SK-N-SH treated with all-trans-retinoic acid at 6 μM for 48 hours (cell line): ENCODE data around the gene CHM.
A peak's percentile ranks its signal among the peaks of the same experiment; 100 is the strongest.

Source experiments
- ATAC-seq: fragments of 200-7000 bp; cut with Tn5 transposase; 3 replicates; pipeline ENCODE4 v1.9.1; 2020; ENCODE audit warnings: mild to moderate bottlenecking, moderate library complexity
- ESRRG ChIP-seq: fragments of 250-450 bp; sonication (Bioruptor Pico); IDR thresholded peaks from 2 replicates; pipeline ENCODE4 v1.6.1; 2021; ENCODE audit warnings: mild to moderate bottlenecking
- GLIS3 ChIP-seq: fragments of 250-450 bp; sonication (Bioruptor Pico); IDR thresholded peaks from 2 replicates; pipeline ENCODE4 v1.5.0; 2020; ENCODE audit warnings: mild to moderate bottlenecking, moderate library complexity
- ISL1 ChIP-seq: fragments of 250-450 bp; sonication (Bioruptor Pico); IDR thresholded peaks from 2 replicates; pipeline ENCODE4 v2.1.2; 2022; ENCODE audit warnings: mild to moderate bottlenecking, moderate library complexity
- PPARA ChIP-seq: fragments of 250-450 bp; sonication (Bioruptor Pico); IDR thresholded peaks from 2 replicates; pipeline ENCODE4 v1.5.0; 2020; ENCODE audit warnings: mild to moderate bottlenecking, borderline replicate concordance
- RARB ChIP-seq: fragments of 250-450 bp; sonication (Bioruptor Pico); IDR thresholded peaks from 2 replicates; pipeline ENCODE4 v1.8.0; 2021; ENCODE audit warnings: mild to moderate bottlenecking, moderate library complexity
- SNAI2 ChIP-seq: fragments of 250-450 bp; sonication (Bioruptor Pico); IDR thresholded peaks from 2 replicates; pipeline ENCODE4 v1.5.0; 2020; ENCODE audit warnings: mild to moderate bottlenecking, moderate library complexity
- TOX ChIP-seq: fragments of 250-450 bp; sonication (Bioruptor Pico); IDR thresholded peaks from 2 replicates; pipeline ENCODE4 v1.8.0; 2021; ENCODE audit warnings: mild to moderate bottlenecking, moderate library complexity, borderline replicate concordance
- ZC3H10 ChIP-seq: fragments of 250-450 bp; sonication (Bioruptor Pico); IDR thresholded peaks from 2 replicates; pipeline ENCODE4 v1.5.1; 2021; ENCODE audit warnings: mild to moderate bottlenecking, moderate library complexity
- ZFP3 ChIP-seq: fragments of 250-450 bp; sonication (Bioruptor Pico); IDR thresholded peaks from 2 replicates; pipeline ENCODE4 v1.5.0; 2020; ENCODE audit warnings: mild to moderate bottlenecking, moderate library complexity
- ZFP30 ChIP-seq: fragments of 450-650 bp; formaldehyde crosslinking; IDR thresholded peaks from 2 replicates; pipeline ENCODE4 v1.5.0; 2022; ENCODE audit warnings: mild to moderate bottlenecking, moderate library complexity
- ZNF565 ChIP-seq: fragments of 450-650 bp; formaldehyde crosslinking; conservative IDR thresholded peaks from 2 replicates; pipeline ENCODE4 v1.5.0; 2020; ENCODE audit warnings: low read depth, mild to moderate bottlenecking, moderate library complexity
- ZNF70 ChIP-seq: fragments of 450-650 bp; formaldehyde crosslinking; IDR thresholded peaks from 2 replicates; pipeline ENCODE4 v1.5.0; 2020; ENCODE audit warnings: mild to moderate bottlenecking, moderate library complexity
- ZNF8 ChIP-seq: fragments of 450-650 bp; formaldehyde crosslinking; IDR thresholded peaks from 2 replicates; pipeline ENCODE4 v1.5.0; 2020; ENCODE audit warnings: mild to moderate bottlenecking, moderate library complexity
- TF ChIP-seq, protein P1 (sequence below): fragments of 250-450 bp; sonication (Bioruptor Pico); IDR thresholded peaks from 2 replicates; pipeline ENCODE4 v1.5.1; 2020; ENCODE audit warnings: low read depth, mild to moderate bottlenecking, moderate library complexity
- TF ChIP-seq, protein P2 (sequence below): fragments of 250-450 bp; sonication (Bioruptor Pico); IDR thresholded peaks from 2 replicates; pipeline ENCODE4 v1.8.0; 2020; ENCODE audit warnings: mild to moderate bottlenecking, moderate library complexity, borderline replicate concordance
- TF ChIP-seq, protein P3 (sequence below): fragments of 250-450 bp; sonication (Bioruptor Pico); IDR thresholded peaks from 2 replicates; pipeline ENCODE4 v1.5.1; 2021; ENCODE audit warnings: mild to moderate bottlenecking, moderate library complexity

Gene CHM

DNA sequence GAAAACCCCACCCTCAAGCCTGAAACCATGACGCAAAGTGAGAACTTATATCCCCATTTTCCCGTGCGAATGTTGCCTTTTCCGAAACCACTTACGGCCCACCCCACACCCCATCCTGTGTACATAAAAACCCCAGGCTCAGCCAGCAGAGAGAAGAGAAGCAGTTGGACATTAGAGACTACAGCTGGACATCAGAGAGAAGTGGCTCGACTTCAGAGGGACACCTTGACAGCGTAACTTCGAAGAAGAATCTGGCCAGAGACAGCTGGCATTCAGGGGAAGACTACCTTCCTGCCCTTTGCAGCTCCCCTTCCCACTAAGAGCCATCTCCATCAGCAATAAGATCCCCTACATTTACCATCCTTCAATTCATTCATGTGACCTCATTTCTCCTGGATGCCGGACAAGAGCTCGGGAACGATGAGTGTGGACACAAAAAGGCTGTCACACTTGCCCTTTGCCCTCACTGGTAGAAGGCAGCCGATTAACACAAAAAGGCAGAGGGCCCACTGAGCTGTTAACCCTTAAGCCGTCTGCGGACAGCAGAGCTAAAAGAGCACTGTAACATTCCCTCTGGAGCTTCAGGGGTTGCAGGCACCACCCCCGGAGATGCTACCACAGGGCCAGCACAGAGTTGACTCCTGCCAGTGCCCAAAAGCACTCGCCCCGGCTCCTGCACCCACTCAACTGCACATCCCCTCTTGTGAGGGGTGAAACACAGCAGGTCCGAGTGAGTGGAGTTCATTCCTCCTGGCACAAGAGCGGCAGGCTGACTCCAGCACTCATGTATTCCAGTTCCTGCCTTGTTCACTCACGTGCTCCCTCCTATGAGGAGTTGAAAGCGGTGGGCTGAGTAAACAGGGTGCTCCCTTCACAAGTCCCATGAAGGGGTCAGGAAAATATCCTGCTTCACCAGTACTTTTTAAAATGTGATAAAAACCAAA lies 7.5 kb downstream of the CHM start:
- TF ChIP-seq ZNF8 (CRISPR knock-in tag) (no peak), ZC3H10 (no peak), ZFP3 (CRISPR knock-in tag) (no peak), ISL1 (CRISPR knock-in tag) (no peak), GLIS3 (CRISPR knock-in tag) (no peak), ESRRG (CRISPR knock-in tag) (no peak), ZFP30 (CRISPR knock-in tag) (no peak), ZNF565 (CRISPR knock-in tag) (no peak), PPARA (CRISPR knock-in tag) (no peak)
- TF ChIP-seq, protein P1, sequence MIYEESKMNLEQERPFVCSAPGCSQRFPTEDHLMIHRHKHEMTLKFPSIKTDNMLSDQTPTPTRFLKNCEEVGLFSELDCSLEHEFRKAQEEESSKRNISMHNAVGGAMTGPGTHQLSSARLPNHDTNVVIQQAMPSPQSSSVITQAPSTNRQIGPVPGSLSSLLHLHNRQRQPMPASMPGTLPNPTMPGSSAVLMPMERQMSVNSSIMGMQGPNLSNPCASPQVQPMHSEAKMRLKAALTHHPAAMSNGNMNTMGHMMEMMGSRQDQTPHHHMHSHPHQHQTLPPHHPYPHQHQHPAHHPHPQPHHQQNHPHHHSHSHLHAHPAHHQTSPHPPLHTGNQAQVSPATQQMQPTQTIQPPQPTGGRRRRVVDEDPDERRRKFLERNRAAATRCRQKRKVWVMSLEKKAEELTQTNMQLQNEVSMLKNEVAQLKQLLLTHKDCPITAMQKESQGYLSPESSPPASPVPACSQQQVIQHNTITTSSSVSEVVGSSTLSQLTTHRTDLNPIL (CRISPR knock-in tag): no peak
- TF ChIP-seq, all 23 proteins: peak for 0
- ATAC-seq: no peak

DNA sequence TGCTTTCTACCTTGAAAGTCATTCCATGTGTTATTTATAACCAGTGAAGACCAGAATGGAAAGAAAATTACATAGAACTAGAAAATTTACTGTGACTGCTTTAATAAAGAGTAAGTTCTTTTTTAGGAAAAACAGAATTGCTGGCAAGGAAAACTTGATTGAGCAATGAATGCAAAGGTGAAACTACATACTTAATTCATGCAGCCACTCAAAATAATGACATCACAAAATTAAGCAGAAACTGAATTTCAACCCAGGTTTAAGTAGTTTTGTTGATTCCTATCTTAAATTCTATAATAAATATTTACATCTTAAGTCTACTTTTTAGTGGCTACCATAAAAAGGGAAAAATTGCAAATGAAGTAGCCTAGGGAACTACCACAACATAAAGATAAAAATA lies 14.0 kb downstream of the CHM start:
- ATAC-seq: no peak
- no peak for TF ChIP-seq RARB (CRISPR knock-in tag)
- TF ChIP-seq ZC3H10: no peak
- no peak for TF ChIP-seq ESRRG (CRISPR knock-in tag)
- TF ChIP-seq, protein P2, sequence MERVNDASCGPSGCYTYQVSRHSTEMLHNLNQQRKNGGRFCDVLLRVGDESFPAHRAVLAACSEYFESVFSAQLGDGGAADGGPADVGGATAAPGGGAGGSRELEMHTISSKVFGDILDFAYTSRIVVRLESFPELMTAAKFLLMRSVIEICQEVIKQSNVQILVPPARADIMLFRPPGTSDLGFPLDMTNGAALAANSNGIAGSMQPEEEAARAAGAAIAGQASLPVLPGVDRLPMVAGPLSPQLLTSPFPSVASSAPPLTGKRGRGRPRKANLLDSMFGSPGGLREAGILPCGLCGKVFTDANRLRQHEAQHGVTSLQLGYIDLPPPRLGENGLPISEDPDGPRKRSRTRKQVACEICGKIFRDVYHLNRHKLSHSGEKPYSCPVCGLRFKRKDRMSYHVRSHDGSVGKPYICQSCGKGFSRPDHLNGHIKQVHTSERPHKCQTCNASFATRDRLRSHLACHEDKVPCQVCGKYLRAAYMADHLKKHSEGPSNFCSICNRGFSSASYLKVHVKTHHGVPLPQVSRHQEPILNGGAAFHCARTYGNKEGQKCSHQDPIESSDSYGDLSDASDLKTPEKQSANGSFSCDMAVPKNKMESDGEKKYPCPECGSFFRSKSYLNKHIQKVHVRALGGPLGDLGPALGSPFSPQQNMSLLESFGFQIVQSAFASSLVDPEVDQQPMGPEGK (CRISPR knock-in tag): no peak
- TF ChIP-seq, protein P3, sequence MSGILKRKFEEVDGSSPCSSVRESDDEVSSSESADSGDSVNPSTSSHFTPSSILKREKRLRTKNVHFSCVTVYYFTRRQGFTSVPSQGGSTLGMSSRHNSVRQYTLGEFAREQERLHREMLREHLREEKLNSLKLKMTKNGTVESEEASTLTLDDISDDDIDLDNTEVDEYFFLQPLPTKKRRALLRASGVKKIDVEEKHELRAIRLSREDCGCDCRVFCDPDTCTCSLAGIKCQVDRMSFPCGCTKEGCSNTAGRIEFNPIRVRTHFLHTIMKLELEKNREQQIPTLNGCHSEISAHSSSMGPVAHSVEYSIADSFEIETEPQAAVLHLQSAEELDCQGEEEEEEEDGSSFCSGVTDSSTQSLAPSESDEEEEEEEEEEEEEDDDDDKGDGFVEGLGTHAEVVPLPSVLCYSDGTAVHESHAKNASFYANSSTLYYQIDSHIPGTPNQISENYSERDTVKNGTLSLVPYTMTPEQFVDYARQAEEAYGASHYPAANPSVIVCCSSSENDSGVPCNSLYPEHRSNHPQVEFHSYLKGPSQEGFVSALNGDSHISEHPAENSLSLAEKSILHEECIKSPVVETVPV: no peak

DNA sequence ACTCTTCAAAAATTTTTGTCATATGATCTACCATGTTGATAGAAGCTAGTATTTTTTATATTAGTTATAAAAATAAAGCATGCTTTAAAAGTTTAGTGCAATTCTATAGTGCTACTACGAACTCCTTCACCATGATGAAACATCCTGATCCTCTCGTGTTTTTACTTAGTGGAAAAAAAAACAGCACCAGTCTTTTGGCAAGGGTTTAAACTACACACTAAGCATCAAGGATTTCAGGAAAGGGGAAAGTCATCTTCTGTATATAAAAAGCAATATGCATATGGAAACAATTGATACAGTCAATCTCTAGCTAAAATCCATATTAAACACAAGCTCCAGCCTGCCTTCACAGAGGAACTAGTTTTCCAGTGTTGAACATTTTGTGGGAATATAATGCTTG lies 18.7 kb downstream of the CHM start:
- no peak for ATAC-seq
- TF ChIP-seq, protein P2 (CRISPR knock-in tag): no peak
- TF ChIP-seq ZFP30 (CRISPR knock-in tag): no peak
- no peak for TF ChIP-seq ESRRG (CRISPR knock-in tag)
- TF ChIP-seq, all 23 proteins: peak for 0

DNA sequence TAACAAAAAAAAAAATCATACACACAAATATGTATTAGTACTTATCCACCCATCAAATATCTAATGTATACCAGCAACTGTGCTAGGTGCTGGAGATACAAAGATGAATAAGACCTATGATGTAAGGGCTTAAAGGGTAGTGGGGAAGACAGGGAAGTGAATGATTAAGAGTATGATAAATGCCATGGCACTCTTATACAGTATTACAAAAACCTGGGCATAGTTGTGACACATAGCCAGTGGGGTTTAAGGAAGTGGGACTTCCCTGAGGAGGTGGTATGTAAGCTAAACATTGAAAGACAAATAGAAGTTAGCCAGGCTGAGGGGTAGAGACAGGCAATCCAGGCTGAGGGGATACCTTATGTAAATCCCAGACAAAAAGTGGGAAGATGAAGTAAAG lies 23.5 kb downstream of the CHM start:
- TF ChIP-seq GLIS3 (CRISPR knock-in tag) (no peak), TOX (no peak)
- no peak for ATAC-seq

DNA sequence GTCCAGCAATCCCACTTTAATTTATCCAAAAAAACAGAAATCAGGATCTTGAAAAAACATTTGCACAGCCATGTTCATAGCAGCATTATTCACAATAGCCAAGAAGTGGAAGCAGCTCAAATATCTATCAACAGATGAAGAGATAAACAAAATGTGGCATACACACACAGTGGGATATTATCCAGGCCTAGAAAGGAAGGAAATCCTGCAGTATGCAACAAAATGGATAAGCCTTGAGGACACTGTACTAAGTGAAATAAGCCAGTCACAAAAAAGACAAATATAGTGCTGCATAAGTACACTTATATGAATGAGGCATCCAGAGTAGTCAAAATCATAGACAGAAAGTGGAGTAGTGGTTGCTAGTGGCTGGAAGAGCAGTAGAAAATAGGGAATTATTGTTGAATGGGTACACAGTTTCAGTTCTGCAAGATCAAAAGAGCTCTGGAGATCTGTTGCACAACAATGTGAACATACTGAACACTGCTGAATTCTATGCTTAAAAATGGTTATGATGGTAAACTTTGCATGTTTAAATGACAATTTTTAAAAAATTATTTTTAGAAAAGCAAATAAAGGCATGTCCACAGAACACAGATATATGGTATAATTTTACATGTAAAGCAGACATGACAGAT lies 25.6 kb downstream of the CHM start:
- peak; percentile 70 for ATAC-seq
- TF ChIP-seq, protein P3: no peak
- TF ChIP-seq ZFP3 (CRISPR knock-in tag): no peak
- TF ChIP-seq, protein P1 (CRISPR knock-in tag): no peak
- TF ChIP-seq ZFP30 (CRISPR knock-in tag): no peak
- TF ChIP-seq ZNF8 (CRISPR knock-in tag): no peak
- TF ChIP-seq GLIS3 (CRISPR knock-in tag): no peak
- TF ChIP-seq ESRRG (CRISPR knock-in tag): no peak
- no peak for TF ChIP-seq SNAI2 (CRISPR knock-in tag)
- TF ChIP-seq RARB (CRISPR knock-in tag): no peak
- TF ChIP-seq, protein P2 (CRISPR knock-in tag): no peak
- TF ChIP-seq ZNF70 (CRISPR knock-in tag): no peak
- no peak for TF ChIP-seq PPARA (CRISPR knock-in tag)
- no peak for TF ChIP-seq ZNF565 (CRISPR knock-in tag)
- no peak for TF ChIP-seq ISL1 (CRISPR knock-in tag)
